K562 (cell line): Measurements from ENCODE around the gene CBX4. TPM values are rescaled to one million over a fixed set of nuclear protein-coding genes. Genes with fewer than 3 reads are reported as not detected.

Experiments
- ARHGAP35 ChIP-seq: fragments of 450-650 bp; IDR thresholded peaks from 2 replicates; pipeline ENCODE4 v1.6.1; 2018; ENCODE audit not compliant: partially characterized antibody
- ATF7 ChIP-seq: fragments of 450-650 bp; IDR thresholded peaks from 2 replicates; pipeline ENCODE4 v1.7.1; 2014; ENCODE audit warnings: mild to moderate bottlenecking, moderate library complexity
- CBX1 ChIP-seq: sonication (generic); IDR thresholded peaks from 2 replicates; pipeline ENCODE4 v1.6.1; 2016; ENCODE audit warnings: antibody characterized with exemption, low read depth, mild to moderate bottlenecking
- EHMT2 ChIP-seq: fragments of 450-650 bp; IDR thresholded peaks from 2 replicates; pipeline ENCODE4 v1.6.1; 2018; ENCODE audit warnings: antibody characterized with exemption
- MCM3 ChIP-seq: fragments of 450-650 bp; IDR thresholded peaks from 2 replicates; pipeline ENCODE4 v1.6.1; 2016
- NR2C1 ChIP-seq, 2 experiments: fragments of 450-650 bp; IDR thresholded peaks; 2 replicates each; pipeline ENCODE4 v1.6.1; 2017; ENCODE audit warnings: mild to moderate bottlenecking in 2 of 2, antibody characterized with exemption in 1 of 2, inconsistent platforms in 1 of 2, missing compliant biosample characterization in 1 of 2, missing genetic modification characterization in 1 of 2
- PTRF ChIP-seq: fragments of 450-650 bp; IDR thresholded peaks from 2 replicates; pipeline ENCODE4 v1.6.1; 2016; ENCODE audit warnings: mild to moderate bottlenecking, missing genetic modification characterization, missing compliant biosample characterization
- PTTG1 ChIP-seq: fragments of 450-650 bp; IDR thresholded peaks from 2 replicates; pipeline ENCODE4 v1.6.1; 2016; ENCODE audit warnings: low read depth, mild to moderate bottlenecking, missing genetic modification characterization, missing compliant biosample characterization
- RFX1 ChIP-seq: fragments of 450-650 bp; IDR thresholded peaks from 2 replicates; pipeline ENCODE4 v1.6.1; 2016; ENCODE audit warnings: mild to moderate bottlenecking, moderate library complexity
- RNF2 ChIP-seq: sonication (generic); IDR thresholded peaks from 2 replicates; pipeline ENCODE4 v1.6.1; 2016
- SMAD2 ChIP-seq: fragments of 150-350 bp; IDR thresholded peaks from 2 replicates; pipeline ENCODE4 v1.6.1; 2014; ENCODE audit warnings: low read depth, mild to moderate bottlenecking, low read length
- ZBTB1 ChIP-seq: sonication (generic); formaldehyde crosslinking; IDR thresholded peaks from 2 replicates; pipeline ENCODE4 v1.8.1; 2023; ENCODE audit warnings: missing genetic modification reagents, low read depth, mild to moderate bottlenecking, borderline replicate concordance
- ZC3H8 ChIP-seq: fragments of 450-650 bp; IDR thresholded peaks from 2 replicates; pipeline ENCODE4 v1.6.1; 2017
- ZNF41 ChIP-seq: fragments of 250-450 bp; sonication (Bioruptor Pico); conservative IDR thresholded peaks from 2 replicates; pipeline ENCODE4 v1.4.0; 2020; ENCODE audit warnings: mild to moderate bottlenecking
- ZNF431 ChIP-seq: sonication (generic); formaldehyde crosslinking; IDR thresholded peaks from 2 replicates; pipeline ENCODE4 v1.8.0; 2022; ENCODE audit warnings: mild to moderate bottlenecking, missing genetic modification reagents
- ZNF584 ChIP-seq: fragments of 200-800 bp; sonication (Bioruptor generic); IDR thresholded peaks from 2 replicates; pipeline ENCODE4 v1.6.1; 2016; ENCODE audit warnings: low read depth, mild to moderate bottlenecking, missing genetic modification characterization, missing compliant biosample characterization
- polyA plus RNA-seq, 8 experiments: library from polyadenylated mRNA; depleted of rRNA in 4 of 8; stranded (reverse) in 5 of 8; unstranded in 3 of 8; fragments of >200 nt; fragmentation: Nextera tagmentation in 2 of 8; fragmentation: Illumina TruSeq in 1 of 8; extraction: Ambion mirVana in 2 of 8; extraction: Trizol in 1 of 8; gene quantifications; 2 replicates each; pipeline versions ENCODE4 v1.2.1 to v1.2.3, GENCODE V29; 2011 to 2014; ENCODE audit warnings: inconsistent platforms in 1 of 8, missing spikeins in 1 of 8
- total RNA-seq, 7 experiments: library from RNA; depleted of rRNA in 6 of 7; stranded (reverse); fragments of >200 nt in 6 of 7; fragmentation: Illumina TruSeq in 2 of 7; extraction: Trizol in 2 of 7; gene quantifications; 2 replicates each; pipeline versions ENCODE4 v1.2.1 to v1.2.3, GENCODE V29; 2011 to 2021; ENCODE audit warnings: low replicate concordance in 1 of 7
- TF ChIP-seq, protein P1 (sequence below): fragments of 250-450 bp; sonication (Bioruptor Pico); IDR thresholded peaks from 2 replicates; pipeline ENCODE4 v1.4.0; 2020
- TF ChIP-seq, protein P2 (sequence below): sonication (generic); formaldehyde crosslinking; IDR thresholded peaks from 2 replicates; pipeline ENCODE4 v1.8.1; 2023; ENCODE audit warnings: missing genetic modification reagents, mild to moderate bottlenecking, borderline replicate concordance

The CBX4 gene
- total and polyA plus RNA-seq, 9 of the 15 experiments (the other 6 are each of a cell fraction or from before 2014, with no cell fraction given): 0.98 to 50.5 (median 10.0) TPM

DNA sequence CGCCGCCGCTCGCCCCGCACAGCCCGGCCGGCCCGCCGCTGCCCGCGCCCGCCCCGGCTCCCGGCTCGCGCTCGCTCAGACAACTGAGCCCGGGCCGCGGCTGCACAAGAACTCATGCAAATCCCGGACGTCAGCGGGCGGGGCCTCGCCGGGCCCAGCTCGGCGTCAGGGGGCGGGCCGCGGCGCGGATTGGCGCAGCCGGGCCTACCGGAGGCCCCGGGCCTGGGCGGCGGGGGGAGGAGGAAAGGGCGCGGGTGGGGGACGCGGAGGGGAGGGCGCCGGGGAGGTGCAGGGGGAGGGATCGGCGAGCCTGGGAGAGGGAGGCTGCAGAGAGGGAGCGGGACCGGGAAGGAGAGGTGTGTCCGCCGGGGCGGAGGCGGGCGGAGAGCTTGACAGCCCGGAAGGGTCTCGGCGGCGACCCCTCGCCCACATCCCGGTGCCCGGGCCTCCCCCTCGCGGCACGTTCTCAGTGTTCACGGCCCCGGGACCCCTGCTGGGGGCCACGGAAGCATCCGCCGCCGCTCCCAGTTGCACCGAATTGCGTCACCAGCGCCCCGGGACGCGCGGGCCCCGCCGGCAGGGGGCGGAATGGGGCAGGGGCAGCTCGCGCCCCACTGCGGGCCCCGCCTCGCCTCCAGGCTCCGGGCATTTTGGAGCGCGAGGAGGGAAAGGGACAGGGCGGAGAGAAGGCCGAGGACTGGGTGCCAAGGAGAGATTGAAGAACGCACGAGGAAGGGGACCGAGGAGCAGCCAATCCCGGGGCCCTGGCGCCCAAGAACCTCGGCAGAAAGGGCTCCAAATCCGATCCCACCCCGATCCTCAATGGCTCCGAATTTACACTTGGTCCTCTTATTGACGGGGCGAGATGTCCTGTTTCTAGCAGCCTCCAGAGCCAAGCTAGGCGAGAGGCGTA, at the start of gene CBX4 (continued):
- TF ChIP-seq PTTG1 (tag) (no peak), NR2C1 (IDR thresholded peaks at IDR 0.05) (no peak), NR2C1 (tag; IDR thresholded peaks at IDR 0.05) (no peak), ZC3H8 (no peak), ZNF41 (CRISPR knock-in tag) (peak; percentile 61; the same call in 1 of the 2 replicates), ZBTB1 (CRISPR knock-in tag) (no peak), ZNF584 (peak; percentile 83), RNF2 (peak; percentile 87), ATF7 (peak; percentile 98), ZNF431 (peak; percentile 40; the same call in 1 of the 2 replicates), MCM3 (no peak), SMAD2 (no peak), ARHGAP35 (no peak), CBX1 (peak; percentile 93), PTRF (tag) (no peak), RFX1 (no peak), EHMT2 (no peak)
- TF ChIP-seq, protein P1, sequence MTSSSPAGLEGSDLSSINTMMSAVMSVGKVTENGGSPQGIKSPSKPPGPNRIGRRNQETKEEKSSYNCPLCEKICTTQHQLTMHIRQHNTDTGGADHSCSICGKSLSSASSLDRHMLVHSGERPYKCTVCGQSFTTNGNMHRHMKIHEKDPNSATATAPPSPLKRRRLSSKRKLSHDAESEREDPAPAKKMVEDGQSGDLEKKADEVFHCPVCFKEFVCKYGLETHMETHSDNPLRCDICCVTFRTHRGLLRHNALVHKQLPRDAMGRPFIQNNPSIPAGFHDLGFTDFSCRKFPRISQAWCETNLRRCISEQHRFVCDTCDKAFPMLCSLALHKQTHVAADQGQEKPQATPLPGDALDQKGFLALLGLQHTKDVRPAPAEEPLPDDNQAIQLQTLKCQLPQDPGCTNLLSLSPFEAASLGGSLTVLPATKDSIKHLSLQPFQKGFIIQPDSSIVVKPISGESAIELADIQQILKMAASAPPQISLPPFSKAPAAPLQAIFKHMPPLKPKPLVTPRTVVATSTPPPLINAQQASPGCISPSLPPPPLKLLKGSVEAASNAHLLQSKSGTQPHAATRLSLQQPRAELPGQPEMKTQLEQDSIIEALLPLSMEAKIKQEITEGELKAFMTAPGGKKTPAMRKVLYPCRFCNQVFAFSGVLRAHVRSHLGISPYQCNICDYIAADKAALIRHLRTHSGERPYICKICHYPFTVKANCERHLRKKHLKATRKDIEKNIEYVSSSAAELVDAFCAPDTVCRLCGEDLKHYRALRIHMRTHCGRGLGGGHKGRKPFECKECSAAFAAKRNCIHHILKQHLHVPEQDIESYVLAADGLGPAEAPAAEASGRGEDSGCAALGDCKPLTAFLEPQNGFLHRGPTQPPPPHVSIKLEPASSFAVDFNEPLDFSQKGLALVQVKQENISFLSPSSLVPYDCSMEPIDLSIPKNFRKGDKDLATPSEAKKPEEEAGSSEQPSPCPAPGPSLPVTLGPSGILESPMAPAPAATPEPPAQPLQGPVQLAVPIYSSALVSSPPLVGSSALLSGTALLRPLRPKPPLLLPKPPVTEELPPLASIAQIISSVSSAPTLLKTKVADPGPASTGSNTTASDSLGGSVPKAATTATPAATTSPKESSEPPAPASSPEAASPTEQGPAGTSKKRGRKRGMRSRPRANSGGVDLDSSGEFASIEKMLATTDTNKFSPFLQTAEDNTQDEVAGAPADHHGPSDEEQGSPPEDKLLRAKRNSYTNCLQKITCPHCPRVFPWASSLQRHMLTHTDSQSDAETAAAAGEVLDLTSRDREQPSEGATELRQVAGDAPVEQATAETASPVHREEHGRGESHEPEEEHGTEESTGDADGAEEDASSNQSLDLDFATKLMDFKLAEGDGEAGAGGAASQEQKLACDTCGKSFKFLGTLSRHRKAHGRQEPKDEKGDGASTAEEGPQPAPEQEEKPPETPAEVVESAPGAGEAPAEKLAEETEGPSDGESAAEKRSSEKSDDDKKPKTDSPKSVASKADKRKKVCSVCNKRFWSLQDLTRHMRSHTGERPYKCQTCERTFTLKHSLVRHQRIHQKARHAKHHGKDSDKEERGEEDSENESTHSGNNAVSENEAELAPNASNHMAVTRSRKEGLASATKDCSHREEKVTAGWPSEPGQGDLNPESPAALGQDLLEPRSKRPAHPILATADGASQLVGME (CRISPR knock-in tag): peak; percentile 87
- TF ChIP-seq, protein P2, sequence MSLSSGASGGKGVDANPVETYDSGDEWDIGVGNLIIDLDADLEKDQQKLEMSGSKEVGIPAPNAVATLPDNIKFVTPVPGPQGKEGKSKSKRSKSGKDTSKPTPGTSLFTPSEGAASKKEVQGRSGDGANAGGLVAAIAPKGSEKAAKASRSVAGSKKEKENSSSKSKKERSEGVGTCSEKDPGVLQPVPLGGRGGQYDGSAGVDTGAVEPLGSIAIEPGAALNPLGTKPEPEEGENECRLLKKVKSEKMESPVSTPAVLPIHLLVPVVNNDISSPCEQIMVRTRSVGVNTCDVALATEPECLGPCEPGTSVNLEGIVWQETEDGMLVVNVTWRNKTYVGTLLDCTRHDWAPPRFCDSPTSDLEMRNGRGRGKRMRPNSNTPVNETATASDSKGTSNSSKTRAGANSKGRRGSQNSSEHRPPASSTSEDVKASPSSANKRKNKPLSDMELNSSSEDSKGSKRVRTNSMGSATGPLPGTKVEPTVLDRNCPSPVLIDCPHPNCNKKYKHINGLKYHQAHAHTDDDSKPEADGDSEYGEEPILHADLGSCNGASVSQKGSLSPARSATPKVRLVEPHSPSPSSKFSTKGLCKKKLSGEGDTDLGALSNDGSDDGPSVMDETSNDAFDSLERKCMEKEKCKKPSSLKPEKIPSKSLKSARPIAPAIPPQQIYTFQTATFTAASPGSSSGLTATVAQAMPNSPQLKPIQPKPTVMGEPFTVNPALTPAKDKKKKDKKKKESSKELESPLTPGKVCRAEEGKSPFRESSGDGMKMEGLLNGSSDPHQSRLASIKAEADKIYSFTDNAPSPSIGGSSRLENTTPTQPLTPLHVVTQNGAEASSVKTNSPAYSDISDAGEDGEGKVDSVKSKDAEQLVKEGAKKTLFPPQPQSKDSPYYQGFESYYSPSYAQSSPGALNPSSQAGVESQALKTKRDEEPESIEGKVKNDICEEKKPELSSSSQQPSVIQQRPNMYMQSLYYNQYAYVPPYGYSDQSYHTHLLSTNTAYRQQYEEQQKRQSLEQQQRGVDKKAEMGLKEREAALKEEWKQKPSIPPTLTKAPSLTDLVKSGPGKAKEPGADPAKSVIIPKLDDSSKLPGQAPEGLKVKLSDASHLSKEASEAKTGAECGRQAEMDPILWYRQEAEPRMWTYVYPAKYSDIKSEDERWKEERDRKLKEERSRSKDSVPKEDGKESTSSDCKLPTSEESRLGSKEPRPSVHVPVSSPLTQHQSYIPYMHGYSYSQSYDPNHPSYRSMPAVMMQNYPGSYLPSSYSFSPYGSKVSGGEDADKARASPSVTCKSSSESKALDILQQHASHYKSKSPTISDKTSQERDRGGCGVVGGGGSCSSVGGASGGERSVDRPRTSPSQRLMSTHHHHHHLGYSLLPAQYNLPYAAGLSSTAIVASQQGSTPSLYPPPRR (CRISPR knock-in tag): no peak; the same call in 1 of the 2 replicates
